ENCODE data around the gene PHF10. TPM values are rescaled to one million over a fixed set of nuclear protein-coding genes. Genes with fewer than 3 reads are reported as not detected.

PHF10 gene
- total RNA-seq, 1 donor from 2014 or later, result 51.7 TPM

Other genes with a start within 250 kb of the PHF10 start
- 24.6 TPM for gene WDR27, start 22.5 kb downstream of the PHF10 start, total RNA-seq
- 34.4 TPM for gene C6orf120, start 22.4 kb downstream of the PHF10 start, total RNA-seq
- gene DYNLT2, start 27.1 kb upstream of the PHF10 start, total RNA-seq, result 0.71 TPM
- gene ERMARD, start 27.1 kb upstream of the PHF10 start, total RNA-seq, result 19.8 TPM